Stimulated activated CD4-positive, alpha-beta T cell treated with anti-CD3 and anti-CD28 coated beads, TNF-alpha, amount 100 ng/mL, for 1 hour (primary cell): ENCODE data around the gene RASA3.
"Not testable (repeated sequence)": the region's sequence is repeated elsewhere in the genome, so short reads cannot be mapped to it uniquely, and the experiment has no call there.

Experiments used
- DNase-seq, 3 donors: peaks; one replicate each; pipeline ENCODE4 v3.0.0-alpha.2; 2020; ENCODE audit warnings: low read depth in 3 of 3, low spot score in 1 of 3

The RASA3 gene

GRCh38 chr13:114128624-114129522 is 3.5 kb downstream of the RASA3 start:
- peak; percentile 74 to 85 (median 85) for DNase-seq

DNA sequence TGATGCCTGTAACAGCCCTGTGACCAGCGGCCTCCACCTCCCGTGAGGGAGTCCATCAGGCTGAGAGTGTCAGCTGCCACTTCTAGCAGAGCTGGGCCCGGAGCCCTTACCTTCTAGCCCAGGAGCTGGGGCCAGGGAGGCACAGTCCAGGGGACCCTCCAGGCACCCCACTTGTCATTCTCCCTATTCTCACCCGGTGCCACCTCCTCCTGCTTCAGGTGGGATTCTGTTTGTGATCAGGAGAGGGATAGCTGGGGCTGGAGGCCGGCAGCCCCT is 4.1 kb downstream of the RASA3 start:
- no peak for DNase-seq

DNA sequence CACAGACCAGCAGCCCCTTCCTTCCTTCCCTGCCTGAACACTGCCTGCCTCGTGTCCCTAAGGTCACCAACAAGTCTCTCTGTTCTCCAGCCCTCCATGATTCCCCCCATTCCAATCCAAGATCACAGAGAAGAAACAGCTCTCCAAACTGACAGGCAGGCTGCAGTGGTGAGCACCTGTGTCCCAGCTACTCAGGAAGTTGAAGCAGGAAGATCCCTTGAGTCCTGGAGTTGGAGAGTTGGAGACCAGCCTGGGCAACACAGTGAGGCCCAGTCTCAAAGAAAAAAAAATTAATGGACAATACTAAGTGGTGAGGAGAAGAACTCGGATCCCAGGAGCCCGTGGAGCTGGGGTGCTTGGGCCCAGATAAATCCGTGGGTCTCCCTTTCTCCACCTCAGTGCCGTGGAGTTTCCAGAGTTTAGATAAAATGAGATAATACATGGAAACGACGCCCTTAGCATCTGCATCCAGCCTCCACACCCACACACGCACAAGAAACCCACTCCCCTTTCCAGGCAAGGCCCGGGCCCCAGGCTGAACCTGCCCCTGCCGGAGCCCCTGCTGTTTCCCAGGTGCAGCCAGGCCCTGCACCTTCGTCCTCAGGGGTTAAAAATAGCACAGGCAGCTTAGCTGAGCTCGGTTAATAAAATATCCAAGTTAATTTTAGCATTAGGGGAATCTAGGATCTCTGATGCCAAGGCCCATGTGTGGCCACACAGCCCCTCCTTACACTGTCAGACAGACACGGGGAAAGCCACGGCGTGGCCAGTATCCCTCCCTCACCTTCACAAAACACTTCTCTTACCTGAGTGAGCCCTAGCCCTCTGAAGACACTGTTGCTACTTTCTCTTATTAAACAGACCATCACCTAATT is 4.7 kb downstream of the RASA3 start:
- DNase-seq = no peak

GRCh38 chr13:114126789-114127472 is 5.5 kb downstream of the RASA3 start:
- no peak for DNase-seq

- DNase-seq = not testable (repeated sequence)
Measured at GRCh38 chr13:114126086-114126485, 6.3 kb downstream of the RASA3 start.

- no peak for DNase-seq
Measured at GRCh38 chr13:114125589-114125988, 6.8 kb downstream of the RASA3 start.

GRCh38 chr13:114124921-114125320 is 7.5 kb downstream of the RASA3 start:
- DNase-seq = peak in 1 of 3 donors; percentile 42

DNA sequence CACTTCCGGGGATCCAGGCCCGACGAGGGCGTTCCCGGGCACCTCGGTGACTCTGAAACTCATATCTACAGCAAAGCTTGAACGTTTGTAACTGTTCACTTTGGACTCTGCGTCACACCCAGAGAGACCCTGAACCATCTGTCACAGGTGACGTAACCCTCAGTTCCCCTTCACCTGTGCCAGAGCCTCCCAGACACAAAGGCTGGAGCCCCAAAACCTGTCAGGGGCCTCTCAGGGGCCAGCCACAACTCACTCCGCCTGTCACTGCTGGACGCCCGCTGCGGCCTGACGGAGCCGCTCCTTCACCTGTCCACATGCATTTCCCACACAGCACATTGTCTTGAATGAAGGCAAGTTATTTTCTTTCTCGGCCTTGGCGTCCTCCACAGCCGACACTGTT is 8.0 kb downstream of the RASA3 start:
- no peak for DNase-seq

GRCh38 chr13:114123876-114124275 is 8.5 kb downstream of the RASA3 start:
- DNase-seq = no peak

GRCh38 chr13:114123448-114123847 is 9.0 kb downstream of the RASA3 start:
- DNase-seq = no peak

- DNase-seq = no peak
Measured at GRCh38 chr13:114122591-114123211, 9.7 kb downstream of the RASA3 start.

DNA sequence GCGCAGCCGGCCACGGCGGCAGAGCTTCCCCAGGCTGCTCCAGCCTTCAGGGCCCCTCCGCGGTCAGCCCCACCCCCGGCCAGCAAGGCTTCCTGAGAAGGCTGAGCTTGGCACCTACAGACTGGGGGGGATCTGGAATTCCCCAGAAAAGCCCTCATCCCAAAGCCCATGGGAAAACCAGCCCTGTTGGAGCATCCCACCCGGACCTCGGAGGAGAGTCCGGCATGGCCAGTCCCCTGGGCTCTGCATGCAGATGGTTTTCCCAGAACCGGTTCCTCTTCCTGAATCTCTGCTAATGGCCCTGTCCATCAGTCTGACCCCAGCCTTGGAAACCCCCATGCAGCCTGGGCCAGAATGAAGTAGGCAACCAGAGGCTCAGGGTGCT is 10.3 kb downstream of the RASA3 start:
- DNase-seq = no peak

DNA sequence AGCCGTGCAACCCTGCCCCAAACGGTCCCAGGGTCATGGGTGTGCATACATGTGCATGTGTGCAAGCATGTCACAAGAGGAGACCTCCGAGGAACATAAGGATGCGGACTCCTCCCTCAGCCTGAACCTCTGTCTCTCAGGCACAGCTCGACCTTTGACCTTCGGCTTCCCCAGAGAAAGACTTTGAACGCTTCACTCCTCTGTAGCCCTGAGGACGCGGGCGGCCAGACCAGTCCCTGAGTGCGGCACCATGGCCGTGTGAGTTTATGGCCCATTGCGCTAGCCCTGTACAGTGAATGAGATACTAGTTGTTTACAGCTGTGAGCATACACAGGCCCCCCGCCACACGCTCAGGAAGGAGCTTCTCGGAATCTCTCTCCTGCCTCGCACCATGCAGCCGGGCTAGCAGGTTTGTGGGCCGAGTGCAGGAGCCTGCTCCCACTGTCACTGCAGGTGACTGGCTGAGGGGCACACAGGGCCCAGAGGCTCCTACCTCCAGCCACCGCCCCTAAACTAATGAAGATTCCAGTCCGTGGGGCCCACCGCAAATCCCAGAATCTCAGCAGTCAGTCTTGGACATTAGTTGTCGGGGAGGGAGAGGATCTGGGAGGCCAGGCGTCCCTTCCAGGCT is 10.8 kb downstream of the RASA3 start:
- no peak for DNase-seq

GRCh38 chr13:114121031-114121430 is 11.4 kb downstream of the RASA3 start:
- DNase-seq = no peak

GRCh38 chr13:114120591-114121011 is 11.8 kb downstream of the RASA3 start:
- DNase-seq = no peak

GRCh38 chr13:114119196-114119595 is 13.2 kb downstream of the RASA3 start:
- no peak for DNase-seq

GRCh38 chr13:114118511-114119123 is 13.8 kb downstream of the RASA3 start:
- no peak for DNase-seq

GRCh38 chr13:114118086-114118485 is 14.3 kb downstream of the RASA3 start:
- DNase-seq = no peak

DNA sequence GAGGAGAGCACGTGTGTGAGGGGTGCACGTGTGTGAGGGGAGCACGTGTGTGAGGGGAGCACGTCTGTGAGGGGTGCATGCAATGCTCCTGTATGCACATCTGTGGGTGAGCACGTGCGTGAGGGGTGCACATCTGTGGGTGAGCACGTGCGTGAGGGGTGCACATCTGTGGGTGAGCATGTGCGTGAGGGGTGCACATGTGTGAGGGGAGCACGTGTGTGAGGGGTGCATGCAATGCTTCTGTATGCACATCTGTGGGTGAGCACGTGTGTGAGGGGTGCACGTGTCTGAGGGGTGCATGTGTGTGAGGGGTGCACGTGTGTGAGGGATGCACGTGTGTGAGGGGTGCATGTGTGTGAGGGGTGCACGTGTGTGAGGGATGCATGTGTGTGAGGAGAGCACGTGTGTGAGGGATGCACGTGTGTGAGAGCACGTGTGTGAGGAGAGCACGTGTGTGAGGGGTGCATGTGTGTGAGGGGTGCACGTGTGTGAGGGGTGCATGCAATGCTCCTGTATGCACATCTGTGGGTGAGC is 15.0 kb downstream of the RASA3 start:
- not testable (repeated sequence) for DNase-seq

- DNase-seq = no peak
Measured at GRCh38 chr13:114116734-114117133, 15.7 kb downstream of the RASA3 start.
